ENCODE measurements around the gene FSTL5.
"Not testable (repeated sequence)": the region's sequence is repeated elsewhere in the genome, so short reads cannot be mapped to it uniquely, and the experiment has no call there.

The FSTL5 gene

DNA sequence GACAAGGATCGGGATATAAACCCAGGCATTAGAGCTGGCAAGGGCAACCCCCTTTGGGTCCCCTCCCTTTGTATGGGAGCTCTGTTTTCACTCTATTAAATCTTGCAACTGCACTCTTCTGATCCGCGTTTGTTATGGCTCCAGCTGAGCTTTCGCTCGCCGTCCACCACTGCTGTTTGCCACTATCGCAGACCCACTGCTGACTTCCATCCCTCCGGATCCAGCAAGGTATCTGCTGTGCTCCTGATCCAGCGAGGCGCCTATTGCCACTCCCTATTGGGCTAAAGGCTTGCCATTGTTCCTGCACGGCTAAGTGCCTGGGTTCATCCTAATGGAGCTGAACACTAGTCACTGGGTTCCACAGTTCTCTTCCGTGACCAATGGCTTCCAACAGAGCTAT is 59.9 kb downstream of the FSTL5 start:
- not testable (repeated sequence) for FAIRE-seq; DNase-seq (ENCODE audit: low spot score)

DNA sequence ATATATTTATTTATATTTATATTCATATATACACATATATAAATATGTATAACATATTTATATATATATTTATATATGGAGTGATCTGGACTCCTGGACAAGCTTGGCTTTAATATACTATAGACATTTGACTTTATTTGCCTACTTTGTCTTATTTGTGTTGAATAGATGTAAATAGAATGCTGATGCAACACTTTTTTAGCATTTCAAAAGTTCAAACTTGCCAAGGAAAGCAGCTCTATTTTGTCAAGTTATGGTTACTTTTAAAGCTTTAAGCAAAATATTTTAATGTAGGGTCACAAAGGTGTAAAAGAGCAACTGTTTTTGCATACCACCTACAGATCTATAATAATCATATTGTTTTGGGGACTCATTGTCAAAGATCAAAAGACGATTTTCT is 61.1 kb downstream of the FSTL5 start:
- FAIRE-seq (no peak), DNase-seq (ENCODE audit: low spot score) (no peak)

DNA sequence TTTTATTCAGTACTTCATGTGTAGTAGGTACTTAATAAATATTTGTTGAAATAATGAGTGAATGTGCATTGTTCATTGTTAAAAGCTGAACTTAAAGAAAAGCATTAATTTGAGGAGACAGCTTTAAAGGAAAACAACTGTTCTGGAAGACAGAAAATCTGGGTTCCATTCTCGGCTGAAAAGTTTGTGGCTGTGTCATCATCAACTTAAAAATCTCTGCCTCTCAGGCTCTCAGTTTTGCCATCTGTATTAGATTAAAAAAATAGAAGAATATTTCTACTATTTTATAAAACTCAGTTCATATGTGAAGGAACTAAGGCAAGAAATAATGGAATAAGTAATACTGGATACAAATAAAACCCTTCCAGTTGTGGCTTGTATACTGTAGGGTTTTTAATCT is 62.5 kb downstream of the FSTL5 start:
- FAIRE-seq (no peak), DNase-seq (ENCODE audit: low spot score) (no peak)

GRCh38 chr4:162075726-162076125 is 88.1 kb downstream of the FSTL5 start:
- no peak for FAIRE-seq

DNA sequence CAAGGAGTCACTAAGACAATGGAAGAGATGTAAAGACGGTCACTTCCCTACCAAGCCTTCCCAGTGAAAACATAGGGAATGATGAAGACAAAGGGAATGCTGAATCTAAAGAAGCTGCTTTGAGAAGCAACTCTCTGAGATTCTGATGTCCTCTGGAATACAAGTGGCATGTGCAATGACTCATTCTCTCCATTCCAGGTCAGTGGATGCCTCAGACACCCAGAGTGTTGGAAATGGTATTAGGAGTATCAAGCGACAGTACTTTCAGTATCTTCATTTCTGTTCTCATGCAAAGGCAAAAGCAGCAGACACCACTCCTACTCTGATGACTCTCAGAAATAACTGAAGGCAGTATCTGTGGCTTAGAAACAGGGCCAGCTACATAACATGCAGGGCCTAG is 102.6 kb downstream of the FSTL5 start:
- DNase-seq (ENCODE audit: low spot score) (peak; percentile 20), FAIRE-seq (peak; percentile 35)

More at GRCh38 chr4:162075726-162076125, 88.1 kb downstream of the FSTL5 start:
- no peak for DNase-seq (ENCODE audit: low spot score)

DNA sequence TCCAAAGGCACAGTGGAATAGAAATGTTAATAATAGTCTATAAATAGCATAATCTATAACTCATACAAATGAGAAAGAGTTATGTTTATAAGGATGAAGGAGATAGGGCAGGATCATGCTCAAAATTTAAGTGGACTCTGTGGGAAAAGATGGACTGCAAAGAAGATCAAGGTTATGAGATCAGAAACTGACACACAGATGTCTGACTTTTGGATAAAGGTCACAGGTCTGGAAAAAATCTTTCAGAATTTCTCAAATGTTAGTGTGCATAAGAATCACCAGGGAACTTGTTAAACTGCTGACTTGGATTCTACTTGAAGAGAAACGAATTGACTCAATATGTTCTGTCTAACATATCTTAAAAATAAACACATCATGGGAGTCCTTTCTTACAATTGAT is 104.1 kb downstream of the FSTL5 start:
- DNase-seq (ENCODE audit: low spot score), result no peak
- FAIRE-seq, result no peak

DNA sequence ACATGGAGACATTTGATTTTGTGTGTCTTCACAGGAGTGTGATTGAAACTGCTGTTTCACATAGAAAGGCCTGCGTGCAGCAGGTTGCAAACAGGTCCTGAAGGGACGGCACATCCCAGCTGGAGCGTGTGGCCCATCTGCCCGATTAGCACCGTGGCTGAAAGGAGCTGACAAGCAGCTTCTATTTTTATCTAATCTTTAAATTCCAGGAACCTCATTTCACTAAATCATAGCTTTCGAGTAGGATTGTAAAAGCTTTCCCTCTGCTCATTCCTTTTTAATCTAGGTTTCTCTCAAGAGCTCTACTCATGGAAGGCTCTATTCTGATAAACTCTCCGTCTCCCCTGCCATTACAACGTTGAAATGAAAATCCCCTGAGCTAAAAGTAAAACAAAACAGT is 106.8 kb downstream of the FSTL5 start:
- DNase-seq (ENCODE audit: low spot score), result no peak
- no peak for FAIRE-seq

- DNase-seq (ENCODE audit: low spot score) (no peak), FAIRE-seq (no peak)
Measured at GRCh38 chr4:162046135-162046534, 117.7 kb downstream of the FSTL5 start.

- FAIRE-seq (no peak), DNase-seq (ENCODE audit: low spot score) (no peak)
Measured at GRCh38 chr4:162038112-162038511, 125.7 kb downstream of the FSTL5 start.

GRCh38 chr4:162017863-162018262 is 145.9 kb downstream of the FSTL5 start:
- FAIRE-seq (no peak), DNase-seq (ENCODE audit: low spot score) (no peak)

GRCh38 chr4:162016991-162017390 is 146.8 kb downstream of the FSTL5 start:
- DNase-seq (ENCODE audit: low spot score), result no peak
- FAIRE-seq, result no peak

DNA sequence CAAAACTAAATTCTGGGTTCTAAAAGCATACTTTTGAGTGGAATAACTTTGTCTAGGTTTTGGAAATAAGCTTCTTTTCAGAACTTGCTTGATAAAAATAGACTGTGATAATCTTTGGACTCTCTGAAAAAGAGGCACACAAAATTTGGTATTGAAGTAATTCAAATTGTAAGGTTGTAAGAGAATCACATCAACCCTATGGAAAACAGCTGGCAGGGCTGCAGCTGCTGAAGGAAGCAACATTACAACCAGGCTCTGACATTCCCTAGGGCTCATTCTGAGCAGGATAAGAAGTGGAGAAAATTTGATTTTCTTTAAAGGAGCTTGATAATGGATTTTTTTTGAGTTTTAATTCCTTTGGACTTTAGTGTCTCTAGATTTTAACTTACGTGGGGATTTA is 147.6 kb downstream of the FSTL5 start:
- FAIRE-seq (no peak), DNase-seq (ENCODE audit: low spot score) (no peak)

DNA sequence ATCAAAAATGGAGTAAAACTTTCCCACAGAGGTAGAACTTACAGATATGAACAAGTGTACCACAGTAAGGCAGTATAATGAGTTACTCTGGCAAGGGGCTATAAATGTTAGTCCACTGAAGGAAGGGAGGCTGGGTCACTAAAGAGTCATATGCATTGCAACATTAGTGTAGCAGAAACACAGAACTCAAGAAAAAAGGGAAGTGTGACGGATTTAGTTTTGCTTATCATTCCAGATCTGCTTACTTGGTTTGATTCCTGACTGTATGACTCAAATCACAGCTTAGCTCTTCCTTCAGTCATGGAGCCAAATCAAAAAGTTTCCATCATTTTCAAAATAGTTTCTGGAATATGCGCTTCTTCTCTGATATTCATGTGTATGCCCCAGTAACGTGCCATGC is 148.7 kb downstream of the FSTL5 start:
- FAIRE-seq (no peak), DNase-seq (ENCODE audit: low spot score) (no peak)

- FAIRE-seq, result no peak
- no peak for DNase-seq (ENCODE audit: low spot score)
Measured at GRCh38 chr4:162011089-162011488, 152.7 kb downstream of the FSTL5 start.

- no peak for DNase-seq (ENCODE audit: low spot score)
- no peak for FAIRE-seq
Measured at GRCh38 chr4:162010362-162010761, 153.4 kb downstream of the FSTL5 start.

DNA sequence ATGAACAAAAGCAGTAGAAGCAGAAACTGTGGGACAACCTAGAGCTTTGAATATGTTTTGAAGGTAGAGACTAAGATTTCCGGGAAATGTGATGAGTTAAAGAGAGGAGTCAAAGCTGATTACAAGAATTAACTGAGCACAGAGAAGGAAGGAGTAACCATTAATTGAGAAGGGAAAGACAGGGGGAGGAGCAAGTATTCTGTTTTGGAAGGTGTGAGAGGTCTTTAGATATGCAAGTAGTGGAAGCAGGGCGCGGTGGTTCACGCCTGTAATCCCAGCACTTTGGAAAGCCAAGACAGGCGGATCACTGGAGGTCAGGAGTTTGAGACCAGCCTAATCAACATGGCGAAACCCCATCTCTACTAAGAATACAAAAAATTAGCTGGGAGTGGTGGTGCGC is 171.5 kb downstream of the FSTL5 start:
- DNase-seq (ENCODE audit: low spot score), result no peak
- no peak for FAIRE-seq

- DNase-seq (ENCODE audit: low spot score) (no peak), FAIRE-seq (no peak)
Measured at GRCh38 chr4:161991811-161992210, 172.0 kb downstream of the FSTL5 start.

GRCh38 chr4:161990721-161991120 is 173.1 kb downstream of the FSTL5 start:
- DNase-seq (ENCODE audit: low spot score), result no peak
- FAIRE-seq, result no peak

- DNase-seq (ENCODE audit: low spot score) (no peak), FAIRE-seq (no peak)
Measured at GRCh38 chr4:161988946-161989345, 174.9 kb downstream of the FSTL5 start.

- FAIRE-seq (no peak), DNase-seq (ENCODE audit: low spot score) (no peak)
Measured at GRCh38 chr4:161987611-161988010, 176.2 kb downstream of the FSTL5 start.

DNA sequence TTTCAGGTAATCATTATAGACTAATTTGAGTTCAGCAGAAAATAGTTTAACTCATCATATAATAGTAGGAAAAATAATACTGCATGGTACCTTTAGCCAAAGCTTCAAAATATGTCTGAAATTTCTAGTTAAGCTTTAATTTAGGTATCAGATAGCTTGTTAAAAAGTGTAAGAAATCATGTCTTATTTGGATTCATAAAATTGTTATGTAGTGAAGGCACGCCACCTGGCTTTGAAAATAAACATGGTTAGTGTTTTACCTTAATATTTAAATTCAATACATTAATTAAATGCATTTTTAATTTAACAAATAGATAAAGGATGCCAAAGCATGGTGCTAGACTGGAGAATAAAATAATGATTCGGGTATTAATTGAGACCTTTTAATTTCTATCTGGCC is 211.4 kb downstream of the FSTL5 start:
- DNase-seq (ENCODE audit: low spot score) (no peak), FAIRE-seq (no peak)

DNA sequence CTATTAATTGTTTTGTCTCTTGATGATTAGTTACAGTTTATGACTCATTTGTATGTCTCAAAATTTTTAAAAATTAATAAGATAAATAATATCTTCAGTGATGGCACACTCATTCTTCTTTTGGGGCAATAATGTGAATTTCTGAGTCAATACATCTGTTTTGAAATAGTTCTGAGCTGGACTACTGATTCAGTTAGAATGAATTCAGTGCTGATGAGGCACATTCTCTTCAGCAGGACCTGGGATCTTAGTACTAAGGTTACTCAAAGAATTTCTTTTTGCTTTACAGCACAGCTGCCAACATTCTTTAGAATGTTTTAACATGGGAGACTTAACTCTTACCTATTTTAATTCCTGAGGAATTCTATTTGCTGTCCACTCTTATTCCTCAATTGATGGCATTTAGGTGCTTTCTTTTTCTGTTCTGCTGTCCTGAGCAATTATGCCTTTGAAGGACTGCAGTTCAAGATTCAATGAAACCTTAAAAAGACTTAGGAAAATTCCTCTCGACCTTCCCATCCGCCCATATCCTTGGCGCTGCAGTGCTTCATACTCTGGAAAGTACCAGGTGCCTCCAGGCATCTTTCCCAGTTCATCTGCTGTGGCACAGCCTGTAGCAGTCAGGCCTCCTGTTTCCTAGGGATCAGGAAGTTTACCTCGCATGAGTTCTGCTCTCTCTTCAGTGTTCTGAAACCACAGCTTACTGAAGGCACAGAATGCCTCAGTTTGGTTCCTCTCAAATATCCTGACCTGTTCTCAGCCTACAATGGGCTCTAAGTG is 213.7 kb downstream of the FSTL5 start:
- FAIRE-seq (no peak), DNase-seq (ENCODE audit: low spot score) (no peak)

GRCh38 chr4:161948026-161948770 is 215.6 kb downstream of the FSTL5 start:
- FAIRE-seq, result no peak
- DNase-seq (ENCODE audit: low spot score), result no peak
